GM12878 (cell line): ENCODE data around the gene CHD9. TPM values are rescaled to one million over a fixed set of nuclear protein-coding genes. Genes with fewer than 3 reads are reported as not detected.

ENCODE experiments used
- ATAC-seq: fragments of 200-7000 bp; cut with Tn5 transposase; 3 replicates; pipeline ENCODE4 v1.9.1; 2020; ENCODE audit warnings: mild to moderate bottlenecking, moderate library complexity
- BruUV-seq: library from RNA; stranded (reverse); fragments of 400-500 nt; replicated peaks from 2 replicates; lab custom pipeline; 2021; lab: Mats Ljungman, UMichigan
- CTCF ChIA-PET: fragments of 300-600 bp; sonication (Branson Sonifier 250); formaldehyde crosslinking; extraction: SDS; loops from one replicate; lab custom pipeline; 2021; ENCODE audit warnings: inconsistent platforms; lab: Yijun Ruan, JAX
- POLR2A ChIA-PET: fragments of 350-600 bp; formaldehyde crosslinking; extraction: SDS; loops from one replicate; lab custom pipeline; 2021; ENCODE audit warnings: inconsistent platforms; lab: Charles Lee
- RAD21 ChIA-PET: fragments of 300-600 bp; sonication (Branson Sonifier 250); formaldehyde crosslinking; loops from one replicate; lab custom pipeline; 2023; ENCODE audit warnings: antibody characterized with exemption; ENCODE audit not compliant: unreplicated experiment; lab: Charles Lee
- SMC1A ChIA-PET: fragments of 300-600 bp; sonication (Branson Sonifier 250); formaldehyde crosslinking; loops from one replicate; lab custom pipeline; 2023; ENCODE audit not compliant: unreplicated experiment, uncharacterized antibody; lab: Charles Lee
- DNase-seq: peaks from one replicate; pipeline ENCODE4 v3.0.0-alpha.2; 2011; ENCODE audit warnings: low read depth, low spot score
- FAIRE-seq: peaks from 3 replicates; lab custom pipeline; 2011; peaks lifted over from hg19 to GRCh38; lab: Jason Lieb, UNC
- H2AFZ ChIP-seq: 2 replicates; pipeline ENCODE4 v1.6.0; 2011; ENCODE audit warnings: low read depth, low read length, control low read depth; ENCODE audit not compliant: control insufficient read depth
- H3K27ac ChIP-seq: 2 replicates; pipeline ENCODE4 v1.5.1; 2011; ENCODE audit warnings: control low read depth; ENCODE audit not compliant: control insufficient read depth, insufficient read depth
- H3K27me3 ChIP-seq, 2 experiments: replicated peaks in 1 of 2; 2 replicates each; pipeline versions ENCODE4 v1.6.0 to v1.6.1; 2011; ENCODE audit warnings: low read length in 1 of 2; ENCODE audit not compliant: control insufficient read depth in 2 of 2, insufficient read depth in 2 of 2
- H3K36me3 ChIP-seq, 2 experiments: 2 replicates each; pipeline ENCODE4 v1.5.1; 2011; ENCODE audit warnings: low read length in 1 of 2; ENCODE audit not compliant: control insufficient read depth in 2 of 2, insufficient read depth in 2 of 2
- H3K4me1 ChIP-seq: 2 replicates; pipeline ENCODE4 v1.6.1; 2011; ENCODE audit warnings: mild to moderate bottlenecking, low read length, moderate library complexity, mixed read lengths; ENCODE audit not compliant: control insufficient read depth, insufficient read depth
- H3K4me2 ChIP-seq: 2 replicates; pipeline ENCODE4 v1.6.0; 2011; ENCODE audit warnings: control low read depth; ENCODE audit not compliant: control insufficient read depth, insufficient read depth
- H3K4me3 ChIP-seq: fragments of 200-600 bp; sonication (generic); 2 replicates; pipeline ENCODE4 v1.5.1; 2016
- H3K79me2 ChIP-seq: 2 replicates; pipeline ENCODE4 v1.6.0; 2011; ENCODE audit warnings: low read length; ENCODE audit not compliant: control insufficient read depth, insufficient read depth
- H3K9ac ChIP-seq: 2 replicates; pipeline ENCODE4 v1.8.0; 2011; ENCODE audit warnings: low read length, control low read depth, mixed read lengths; ENCODE audit not compliant: control insufficient read depth, insufficient read depth
- H3K9me3 ChIP-seq: replicated peaks from 3 replicates; pipeline ENCODE4 v1.5.1; 2011; ENCODE audit warnings: mild to moderate bottlenecking, low read length; ENCODE audit not compliant: control insufficient read depth, insufficient read depth
- H4K20me1 ChIP-seq: 2 replicates; pipeline ENCODE4 v1.6.0; 2011; ENCODE audit not compliant: control insufficient read depth, insufficient read depth
- EED ChIP-seq: sonication (generic); IDR thresholded peaks from 2 replicates; pipeline ENCODE4 v1.6.1; 2016; ENCODE audit warnings: antibody characterized with exemption, low read depth
- FOXM1 ChIP-seq: IDR thresholded peaks from 2 replicates; pipeline ENCODE4 v1.6.1; 2012; ENCODE audit warnings: low read depth, mild to moderate bottlenecking, inconsistent platforms, low read length, moderate library complexity
- HDAC2 ChIP-seq: fragments of 200-600 bp; sonication (generic); IDR thresholded peaks from 2 replicates; pipeline ENCODE4 v1.6.1; 2017
- JUND ChIP-seq: IDR thresholded peaks from 2 replicates; pipeline ENCODE4 v1.6.1; 2012; ENCODE audit warnings: low read depth, mild to moderate bottlenecking, low read length, improper control_type of control experiment, moderate library complexity
- KLF5 ChIP-seq: fragments of 450-650 bp; IDR thresholded peaks from 2 replicates; pipeline ENCODE4 v1.6.1; 2014; ENCODE audit warnings: mild to moderate bottlenecking; ENCODE audit not compliant: partially characterized antibody
- LARP7 ChIP-seq: fragments of 450-650 bp; IDR thresholded peaks from 2 replicates; pipeline ENCODE4 v1.6.1; 2017; ENCODE audit warnings: mild to moderate bottlenecking
- NFYB ChIP-seq: IDR thresholded peaks from 2 replicates; pipeline ENCODE4 v1.6.1; 2011; ENCODE audit warnings: low read depth, mild to moderate bottlenecking, low read length, improper control_type of control experiment, moderate library complexity; ENCODE audit not compliant: insufficient read depth
- RELA ChIP-seq: fragments of 450-650 bp; IDR thresholded peaks from 2 replicates; pipeline ENCODE4 v1.8.0; 2014; ENCODE audit warnings: borderline replicate concordance; ENCODE audit not compliant: partially characterized antibody
- SPI1 ChIP-seq: IDR thresholded peaks from 2 replicates; pipeline ENCODE4 v1.6.1; 2011; ENCODE audit warnings: low read depth, mild to moderate bottlenecking, low read length, moderate library complexity, borderline replicate concordance; ENCODE audit not compliant: insufficient read depth
- SREBF1 ChIP-seq: IDR thresholded peaks from 2 replicates; pipeline ENCODE4 v1.6.1; 2012; ENCODE audit warnings: mild to moderate bottlenecking, low read length
- YBX1 ChIP-seq: fragments of 450-650 bp; IDR thresholded peaks from 2 replicates; pipeline ENCODE4 v1.6.1; 2016; ENCODE audit warnings: antibody characterized with exemption
- ZNF217 ChIP-seq: fragments of 450-650 bp; IDR thresholded peaks from 2 replicates; pipeline ENCODE4 v1.6.1; 2017; ENCODE audit warnings: antibody characterized with exemption, mild to moderate bottlenecking
- ZNF274 ChIP-seq: IDR thresholded peaks from one replicate; pipeline ENCODE4 v1.8.0; 2011; ENCODE audit not compliant: insufficient read length, insufficient read depth
- ZNF384 ChIP-seq: IDR thresholded peaks from 2 replicates; pipeline ENCODE4 v1.6.1; 2012; ENCODE audit warnings: low read depth, mild to moderate bottlenecking, low read length, improper control_type of control experiment, borderline replicate concordance
- WGBS: methylation state at CpG from one replicate; pipeline ENCODE4 v1.1.6; 2016; ENCODE audit warnings: low lambda C conversion rate; ENCODE audit not compliant: insufficient replicate concordance, insufficient coverage; ENCODE audit errors: missing lambda C conversion rate; 5-methylcytosine and 5-hydroxymethylcytosine counted together
- in situ Hi-C: fragments of 300-500 bp; cut with MboI; formaldehyde crosslinking; loops from 9 replicates; pipeline ENCODE4 v1.14.3; 2018; ENCODE audit warnings: mixed read lengths
- intact Hi-C: fragments of 100-400 bp; cut with micrococcal nuclease; formaldehyde crosslinking; loops from one replicate; pipeline ENCODE4 v1.14.2; 2022; ENCODE audit not compliant: unreplicated experiment
- polyA plus RNA-seq, 11 experiments: library from polyadenylated mRNA; depleted of rRNA in 4 of 11; unstranded in 6 of 11; stranded (reverse) in 5 of 11; fragments of >200 nt; fragmentation: Nextera tagmentation in 4 of 11; fragmentation: Illumina TruSeq in 1 of 11; extraction: Ambion mirVana in 4 of 11; extraction: Trizol in 1 of 11; gene quantifications; 1 replicate in 1 of 11; 2 replicates in 10 of 11; pipeline versions ENCODE4 v1.2.1 to v1.2.3, GENCODE V29; 2011 to 2016; ENCODE audit warnings: inconsistent platforms in 2 of 11, missing spikeins in 2 of 11, low read depth in 1 of 11
- total RNA-seq, 4 experiments: library from RNA; depleted of rRNA in 3 of 4; stranded (reverse); fragments of >200 nt in 3 of 4; fragmentation: Illumina TruSeq in 1 of 4; extraction: Trizol in 1 of 4; gene quantifications; 2 replicates each; pipeline versions ENCODE4 v1.2.1 to v1.2.3, GENCODE V29; 2013 to 2021
- TF ChIP-seq, protein P1 (sequence below): IDR thresholded peaks from 2 replicates; pipeline ENCODE4 v1.6.1; 2011; ENCODE audit warnings: borderline replicate concordance, low read depth, mild to moderate bottlenecking, moderate library complexity, low read length; ENCODE audit not compliant: insufficient read depth, poor library complexity, severe bottlenecking
- TF ChIP-seq, protein P2 (sequence below): fragments of 450-650 bp; IDR thresholded peaks from 2 replicates; pipeline ENCODE4 v1.6.1; 2017; ENCODE audit warnings: mild to moderate bottlenecking, moderate library complexity

CHD9 gene
- total and polyA plus RNA-seq, 10 of the 15 experiments (the other 5 are each of a cell fraction or from before 2014, with no cell fraction given): 29.2 to 95.7 (median 54.3) TPM

- TF ChIP-seq, protein P1, sequence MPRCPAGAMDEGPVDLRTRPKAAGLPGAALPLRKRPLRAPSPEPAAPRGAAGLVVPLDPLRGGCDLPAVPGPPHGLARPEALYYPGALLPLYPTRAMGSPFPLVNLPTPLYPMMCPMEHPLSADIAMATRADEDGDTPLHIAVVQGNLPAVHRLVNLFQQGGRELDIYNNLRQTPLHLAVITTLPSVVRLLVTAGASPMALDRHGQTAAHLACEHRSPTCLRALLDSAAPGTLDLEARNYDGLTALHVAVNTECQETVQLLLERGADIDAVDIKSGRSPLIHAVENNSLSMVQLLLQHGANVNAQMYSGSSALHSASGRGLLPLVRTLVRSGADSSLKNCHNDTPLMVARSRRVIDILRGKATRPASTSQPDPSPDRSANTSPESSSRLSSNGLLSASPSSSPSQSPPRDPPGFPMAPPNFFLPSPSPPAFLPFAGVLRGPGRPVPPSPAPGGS: no peak
- TF ChIP-seq LARP7: no peak
- TF ChIP-seq, protein P2, sequence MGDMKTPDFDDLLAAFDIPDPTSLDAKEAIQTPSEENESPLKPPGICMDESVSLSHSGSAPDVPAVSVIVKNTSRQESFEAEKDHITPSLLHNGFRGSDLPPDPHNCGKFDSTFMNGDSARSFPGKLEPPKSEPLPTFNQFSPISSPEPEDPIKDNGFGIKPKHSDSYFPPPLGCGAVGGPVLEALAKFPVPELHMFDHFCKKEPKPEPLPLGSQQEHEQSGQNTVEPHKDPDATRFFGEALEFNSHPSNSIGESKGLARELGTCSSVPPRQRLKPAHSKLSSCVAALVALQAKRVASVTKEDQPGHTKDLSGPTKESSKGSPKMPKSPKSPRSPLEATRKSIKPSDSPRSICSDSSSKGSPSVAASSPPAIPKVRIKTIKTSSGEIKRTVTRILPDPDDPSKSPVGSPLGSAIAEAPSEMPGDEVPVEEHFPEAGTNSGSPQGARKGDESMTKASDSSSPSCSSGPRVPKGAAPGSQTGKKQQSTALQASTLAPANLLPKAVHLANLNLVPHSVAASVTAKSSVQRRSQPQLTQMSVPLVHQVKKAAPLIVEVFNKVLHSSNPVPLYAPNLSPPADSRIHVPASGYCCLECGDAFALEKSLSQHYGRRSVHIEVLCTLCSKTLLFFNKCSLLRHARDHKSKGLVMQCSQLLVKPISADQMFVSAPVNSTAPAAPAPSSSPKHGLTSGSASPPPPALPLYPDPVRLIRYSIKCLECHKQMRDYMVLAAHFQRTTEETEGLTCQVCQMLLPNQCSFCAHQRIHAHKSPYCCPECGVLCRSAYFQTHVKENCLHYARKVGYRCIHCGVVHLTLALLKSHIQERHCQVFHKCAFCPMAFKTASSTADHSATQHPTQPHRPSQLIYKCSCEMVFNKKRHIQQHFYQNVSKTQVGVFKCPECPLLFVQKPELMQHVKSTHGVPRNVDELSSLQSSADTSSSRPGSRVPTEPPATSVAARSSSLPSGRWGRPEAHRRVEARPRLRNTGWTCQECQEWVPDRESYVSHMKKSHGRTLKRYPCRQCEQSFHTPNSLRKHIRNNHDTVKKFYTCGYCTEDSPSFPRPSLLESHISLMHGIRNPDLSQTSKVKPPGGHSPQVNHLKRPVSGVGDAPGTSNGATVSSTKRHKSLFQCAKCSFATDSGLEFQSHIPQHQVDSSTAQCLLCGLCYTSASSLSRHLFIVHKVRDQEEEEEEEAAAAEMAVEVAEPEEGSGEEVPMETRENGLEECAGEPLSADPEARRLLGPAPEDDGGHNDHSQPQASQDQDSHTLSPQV: no peak
- TF ChIP-seq RELA: no peak
- TF ChIP-seq ZNF217: no peak
- no peak for TF ChIP-seq ZNF384
- no peak for TF ChIP-seq FOXM1
- TF ChIP-seq KLF5: no peak
- no peak for TF ChIP-seq JUND
- no peak for TF ChIP-seq EED
- TF ChIP-seq HDAC2: no peak
- TF ChIP-seq ZNF274: no peak
- TF ChIP-seq SPI1: no peak
- no peak for TF ChIP-seq YBX1
- TF ChIP-seq NFYB: no peak
- no peak for TF ChIP-seq SREBF1
- H3K36me3 ChIP-seq: peaks cover 6 to 38% of the 10 kb centered on the region in 2 experiments
- in situ Hi-C loops (loop anchor here (25.0 kb wide), 1 partner anchor 1098 kb away; no protein-coding TSS in a partner anchor), intact Hi-C loops (loop anchor here (10.0 kb wide), 1 partner anchor 230 kb away; the partner anchor contains the start of genes CHD9 and CHD9NB)
- H3K9ac ChIP-seq: no peak overlapping the region
- CTCF ChIA-PET: no interaction called here
- RAD21 ChIA-PET: interaction anchor here (1.2 kb wide), 1 partner anchor 230 kb away, joined by 3 read pairs; the partner anchor contains the start of gene CHD9
- BruUV-seq: no TSS peak
- H3K27me3 ChIP-seq: no peaks in the 10 kb centered on the region
- 92% methylated on average over 2 of the region's 2 CpGs for WGBS
- FAIRE-seq (no peak), DNase-seq (no peak), ATAC-seq (no peak)
- H3K4me2 ChIP-seq: no peak overlapping the region
- H2AFZ ChIP-seq: no peak overlapping the region
- H3K9me3 ChIP-seq: no peaks in the 10 kb centered on the region
- H3K27ac ChIP-seq: no peak overlapping the region
- no peaks in the 10 kb centered on the region for H4K20me1 ChIP-seq
- H3K4me1 ChIP-seq: no peaks in the 10 kb centered on the region
- no peaks in the 10 kb centered on the region for H3K79me2 ChIP-seq
- SMC1A ChIA-PET: interaction anchor here (0.8 to 1.2 kb wide), 2 partner anchors 9 to 21 kb away, joined by 3 read pairs; no protein-coding TSS in a partner anchor
- no peak overlapping the region for H3K4me3 ChIP-seq
- POLR2A ChIA-PET: interaction anchor here (0.5 kb wide), 1 partner anchor 319 kb away, joined by 3 read pairs; no protein-coding TSS in a partner anchor
These were observed 230.4 kb downstream of the CHD9 start for GRCh38 chr16:53285236-53285635.
